Sciatic nerve (tissue), 2 donors: ENCODE data around the gene COG2. TPM values are rescaled to one million over a fixed set of nuclear protein-coding genes. Genes with fewer than 3 reads are reported as not detected.
"Not testable (repeated sequence)": the region's sequence is repeated elsewhere in the genome, so short reads cannot be mapped to it uniquely, and the experiment has no call there.

Experiments used
- ATAC-seq: fragments of 200-7000 bp; cut with Tn5 transposase; one replicate; pipeline ENCODE4 v1.9.1; 2020; ENCODE audit warnings: mild to moderate bottlenecking, moderate library complexity
- DNase-seq: peaks from one replicate; pipeline ENCODE4 v3.0.0-alpha.2; 2020; ENCODE audit warnings: low spot score
- intact Hi-C: fragments of 100-400 bp; cut with DNase I; formaldehyde crosslinking; loops from one replicate; pipeline ENCODE4 v1.14.2; 2022
- total RNA-seq: library from RNA; stranded (reverse); fragmentation: NEBNext Ultra II Directional; extraction: Animal tissue kit (Norgen Biotek cat#: 25700); gene quantifications from one replicate; pipeline ENCODE4 v1.2.1, GENCODE V29; 2021
- donor health status: DM: no; HTN: no; CAD: no.
- donor health status: DM: no; HTN: no; CAD: no.

The COG2 gene
- total RNA-seq, 1 donor from 2014 or later = 21.2 TPM

- ATAC-seq = no peak
- intact Hi-C loops = loop anchor here (5.0 kb wide), 1 partner anchor 1501 kb away; no protein-coding TSS in a partner anchor
Observed at GRCh38 chr1:230696218-230696617, 53.9 kb downstream of the COG2 start.

GRCh38 chr1:230696722-230697437 is 54.6 kb downstream of the COG2 start:
- DNase-seq = no peak
- intact Hi-C loops = loop anchor here (5.0 kb wide), 1 partner anchor 1500 kb away; no protein-coding TSS in a partner anchor
- no peak for ATAC-seq

More at GRCh38 chr1:230696218-230696617, 53.9 kb downstream of the COG2 start:
- no peak for DNase-seq

GRCh38 chr1:230698130-230698529 is 55.8 kb downstream of the COG2 start:
- intact Hi-C loops = loop anchor here (5.0 kb wide), 1 partner anchor 1499 kb away; no protein-coding TSS in a partner anchor
- no peak for DNase-seq
- ATAC-seq = no peak

GRCh38 chr1:230698964-230699363 is 56.7 kb downstream of the COG2 start:
- not testable (repeated sequence) for ATAC-seq, DNase-seq
- intact Hi-C loops = loop anchor here (5.0 kb wide), 1 partner anchor 1498 kb away; no protein-coding TSS in a partner anchor

GRCh38 chr1:230699716-230700115 is 57.4 kb downstream of the COG2 start:
- ATAC-seq = no peak
- DNase-seq = no peak
- intact Hi-C loops = loop anchor here (5.0 kb wide), 1 partner anchor 1498 kb away; no protein-coding TSS in a partner anchor

GRCh38 chr1:230700132-230700531 is 57.9 kb downstream of the COG2 start:
- DNase-seq (no peak), ATAC-seq (no peak)
- intact Hi-C loops = no loop called here

GRCh38 chr1:230701434-230701833 is 59.2 kb downstream of the COG2 start:
- ATAC-seq = no peak
- intact Hi-C loops = no loop called here

GRCh38 chr1:230701895-230702768 is 59.9 kb downstream of the COG2 start:
- intact Hi-C loops = no loop called here
- no peak for DNase-seq
- ATAC-seq = no peak

More at GRCh38 chr1:230701434-230701833, 59.2 kb downstream of the COG2 start:
- no peak for DNase-seq

GRCh38 chr1:230702934-230703678 is 60.8 kb downstream of the COG2 start:
- intact Hi-C loops = no loop called here
- ATAC-seq (peak; percentile 38), DNase-seq (no peak)

GRCh38 chr1:230703679-230704385 is 61.6 kb downstream of the COG2 start:
- no peak for DNase-seq
- intact Hi-C loops = no loop called here
- ATAC-seq = no peak

GRCh38 chr1:230704830-230705229 is 62.5 kb downstream of the COG2 start:
- no peak for DNase-seq
- intact Hi-C loops = no loop called here
- no peak for ATAC-seq

GRCh38 chr1:230705289-230706019 is 63.2 kb downstream of the COG2 start:
- ATAC-seq (no peak), DNase-seq (no peak)
- intact Hi-C loops = no loop called here

- DNase-seq (no peak), ATAC-seq (no peak)
- intact Hi-C loops = no loop called here
Observed at GRCh38 chr1:230706020-230706699, 63.9 kb downstream of the COG2 start.

GRCh38 chr1:230706887-230707731 is 64.8 kb downstream of the COG2 start:
- DNase-seq (no peak), ATAC-seq (no peak)
- intact Hi-C loops = no loop called here

GRCh38 chr1:230707732-230708630 is 65.7 kb downstream of the COG2 start:
- DNase-seq = no peak
- no peak for ATAC-seq
- intact Hi-C loops = no loop called here
